Activated CD8-positive, alpha-beta memory T cell treated with anti-CD3 and anti-CD28 coated beads, Interleukin-2, amount 50 U/mL, for 4 hours (primary cell): Measurements from ENCODE around the gene ABCD3.
"Not testable (repeated sequence)": the region's sequence is repeated elsewhere in the genome, so short reads cannot be mapped to it uniquely, and the experiment has no call there.

Source experiments
- DNase-seq: peaks from one replicate; pipeline ENCODE4 v3.0.0-alpha.2; 2020

ABCD3 gene

GRCh38 chr1:94416901-94417727 lies 1.1 kb upstream of the ABCD3 start:
- no peak for DNase-seq

- no peak for DNase-seq
Observed at GRCh38 chr1:94417728-94417977, 536 bp upstream of the ABCD3 start.

- no peak for DNase-seq
Observed at GRCh38 chr1:94418664-94419655, 771 bp downstream of the ABCD3 start.

- no peak for DNase-seq
Observed at GRCh38 chr1:94422115-94422820, 4.1 kb downstream of the ABCD3 start.

- no peak for DNase-seq
Observed at GRCh38 chr1:94425821-94426484, 7.8 kb downstream of the ABCD3 start.

GRCh38 chr1:94426485-94426870 lies 8.3 kb downstream of the ABCD3 start:
- not testable (repeated sequence) for DNase-seq

- no peak for DNase-seq
Observed at GRCh38 chr1:94428441-94428840, 10.3 kb downstream of the ABCD3 start.

GRCh38 chr1:94428927-94429528 lies 10.8 kb downstream of the ABCD3 start:
- DNase-seq, result not testable (repeated sequence)

GRCh38 chr1:94430066-94430465 lies 11.9 kb downstream of the ABCD3 start:
- not testable (repeated sequence) for DNase-seq

- no peak for DNase-seq
Observed at GRCh38 chr1:94433866-94434265, 15.7 kb downstream of the ABCD3 start.

GRCh38 chr1:94434365-94435045 lies 16.3 kb downstream of the ABCD3 start:
- no peak for DNase-seq

GRCh38 chr1:94438692-94439276 lies 20.6 kb downstream of the ABCD3 start:
- no peak for DNase-seq

GRCh38 chr1:94440088-94440487 lies 21.9 kb downstream of the ABCD3 start:
- no peak for DNase-seq

GRCh38 chr1:94443067-94443466 lies 24.9 kb downstream of the ABCD3 start:
- not testable (repeated sequence) for DNase-seq

GRCh38 chr1:94444819-94445218 lies 26.6 kb downstream of the ABCD3 start:
- DNase-seq, result not testable (repeated sequence)

- DNase-seq, result not testable (repeated sequence)
Observed at GRCh38 chr1:94445733-94446132, 27.5 kb downstream of the ABCD3 start.

- DNase-seq, result not testable (repeated sequence)
Observed at GRCh38 chr1:94446177-94446576, 28.0 kb downstream of the ABCD3 start.

GRCh38 chr1:94448741-94449140 lies 30.6 kb downstream of the ABCD3 start:
- DNase-seq, result not testable (repeated sequence)

GRCh38 chr1:94456736-94457135 lies 38.5 kb downstream of the ABCD3 start:
- DNase-seq, result no peak

- DNase-seq, result no peak
Observed at GRCh38 chr1:94462606-94463005, 44.4 kb downstream of the ABCD3 start.

- no peak for DNase-seq
Observed at GRCh38 chr1:94463056-94463764, 45.0 kb downstream of the ABCD3 start.
